Suprapubic skin (tissue), 4 donors: ENCODE data around the gene ROPN1L. TPM values are rescaled to one million over a fixed set of nuclear protein-coding genes. Genes with fewer than 3 reads are reported as not detected.

Experiments used
- DNase-seq, 2 donors: peaks; one replicate each; pipeline ENCODE4 v3.0.0-alpha.2; 2019; ENCODE audit warnings: low spot score in 2 of 2
- H3K27ac ChIP-seq: fragments of 200-600 bp; sonication (generic); one replicate; pipeline ENCODE4 v1.5.1; 2019
- H3K27me3 ChIP-seq: fragments of 200-600 bp; sonication (generic); one replicate; pipeline ENCODE4 v1.5.1; 2019
- H3K36me3 ChIP-seq: fragments of 200-600 bp; sonication (generic); one replicate; pipeline ENCODE4 v1.5.1; 2019
- H3K4me1 ChIP-seq: fragments of 200-600 bp; sonication (generic); one replicate; pipeline ENCODE4 v1.5.1; 2019
- H3K4me3 ChIP-seq: fragments of 200-600 bp; sonication (generic); one replicate; pipeline ENCODE4 v1.5.1; 2019; ENCODE audit warnings: mild to moderate bottlenecking
- H3K9me3 ChIP-seq: fragments of 200-600 bp; sonication (generic); one replicate; pipeline ENCODE4 v1.5.1; 2019
- EP300 ChIP-seq: sonication (generic); formaldehyde crosslinking; IDR thresholded peaks from one replicate; pipeline ENCODE4 v1.6.1; 2017; ENCODE audit warnings: antibody characterized with exemption
- POLR2A ChIP-seq, 2 donors: fragments of 450-650 bp; IDR thresholded peaks; one replicate each; pipeline ENCODE4 v1.6.1; 2017; ENCODE audit warnings: antibody characterized with exemption in 2 of 2, mild to moderate bottlenecking in 2 of 2, moderate library complexity in 2 of 2
- POLR2AphosphoS5 ChIP-seq, 3 donors: sonication (generic); formaldehyde crosslinking; IDR thresholded peaks; one replicate each; pipeline ENCODE4 v1.6.1; 2017; ENCODE audit warnings: antibody characterized with exemption in 3 of 3
- whole genome bisulfite sequencing: methylation state at CpG from one replicate; pipeline ENCODE4 v1.1.5; 2018; 5-methylcytosine and 5-hydroxymethylcytosine counted together
- total RNA-seq, 4 donors: library from RNA; depleted of rRNA; stranded (reverse); fragments of >200 nt; gene quantifications; one replicate each; pipeline ENCODE4 v1.1.0, GENCODE V29; 2016
- TF ChIP-seq, protein P1 (sequence below), 2 donors: fragments of 200-600 bp in 1 of 2; fragments of 450-650 bp in 1 of 2; sonication (generic) in 1 of 2; IDR thresholded peaks; one replicate each; pipeline ENCODE4 v1.5.1; 2016 to 2019; ENCODE audit warnings: antibody characterized with exemption in 2 of 2, mild to moderate bottlenecking in 1 of 2, moderate library complexity in 1 of 2

Gene ROPN1L
- total RNA-seq, 4 donors from 2014 or later: 0.81 TPM; not detected in 3

GRCh38 chr5:10457682-10458574 lies 16.2 kb downstream of the ROPN1L start:
- Histone ChIP-seq H3K36me3 (no peaks in the 10 kb centered on the region), H3K4me1 (peaks cover 31% of the 10 kb centered on the region), H3K4me3 (no peak overlapping the region), H3K9me3 (no peaks in the 10 kb centered on the region), H3K27ac (no peak overlapping the region), H3K27me3 (no peaks in the 10 kb centered on the region)
- 68% methylated on average over 19 of the region's 23 CpGs for WGBS
- peak in 1 of 2 donors; percentile 54 for DNase-seq
- no peak for TF ChIP-seq POLR2AphosphoS5 (IDR thresholded peaks at IDR 0.05)
- TF ChIP-seq POLR2A (IDR thresholded peaks at IDR 0.05): no peak
- TF ChIP-seq EP300: no peak
- TF ChIP-seq, protein P1, sequence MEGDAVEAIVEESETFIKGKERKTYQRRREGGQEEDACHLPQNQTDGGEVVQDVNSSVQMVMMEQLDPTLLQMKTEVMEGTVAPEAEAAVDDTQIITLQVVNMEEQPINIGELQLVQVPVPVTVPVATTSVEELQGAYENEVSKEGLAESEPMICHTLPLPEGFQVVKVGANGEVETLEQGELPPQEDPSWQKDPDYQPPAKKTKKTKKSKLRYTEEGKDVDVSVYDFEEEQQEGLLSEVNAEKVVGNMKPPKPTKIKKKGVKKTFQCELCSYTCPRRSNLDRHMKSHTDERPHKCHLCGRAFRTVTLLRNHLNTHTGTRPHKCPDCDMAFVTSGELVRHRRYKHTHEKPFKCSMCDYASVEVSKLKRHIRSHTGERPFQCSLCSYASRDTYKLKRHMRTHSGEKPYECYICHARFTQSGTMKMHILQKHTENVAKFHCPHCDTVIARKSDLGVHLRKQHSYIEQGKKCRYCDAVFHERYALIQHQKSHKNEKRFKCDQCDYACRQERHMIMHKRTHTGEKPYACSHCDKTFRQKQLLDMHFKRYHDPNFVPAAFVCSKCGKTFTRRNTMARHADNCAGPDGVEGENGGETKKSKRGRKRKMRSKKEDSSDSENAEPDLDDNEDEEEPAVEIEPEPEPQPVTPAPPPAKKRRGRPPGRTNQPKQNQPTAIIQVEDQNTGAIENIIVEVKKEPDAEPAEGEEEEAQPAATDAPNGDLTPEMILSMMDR (IDR thresholded peaks at IDR 0.05): no peak

- H3K4me3 ChIP-seq: no peak overlapping the region
- H3K4me1 ChIP-seq: peaks cover 28% of the 10 kb centered on the region
- H3K27ac ChIP-seq: no peak overlapping the region
- WGBS: 87% methylated on average over 19 of the region's 19 CpGs
- peak in 1 of 2 donors; percentile 58 for DNase-seq
- no peaks in the 10 kb centered on the region for H3K9me3 ChIP-seq
- H3K36me3 ChIP-seq: no peaks in the 10 kb centered on the region
- H3K27me3 ChIP-seq: peaks cover 8% of the 10 kb centered on the region
- TF ChIP-seq POLR2AphosphoS5 (IDR thresholded peaks at IDR 0.05) (no peak), POLR2A (IDR thresholded peaks at IDR 0.05) (no peak), EP300 (no peak)
Observed at GRCh38 chr5:10459080-10460055, 17.7 kb downstream of the ROPN1L start.

DNA sequence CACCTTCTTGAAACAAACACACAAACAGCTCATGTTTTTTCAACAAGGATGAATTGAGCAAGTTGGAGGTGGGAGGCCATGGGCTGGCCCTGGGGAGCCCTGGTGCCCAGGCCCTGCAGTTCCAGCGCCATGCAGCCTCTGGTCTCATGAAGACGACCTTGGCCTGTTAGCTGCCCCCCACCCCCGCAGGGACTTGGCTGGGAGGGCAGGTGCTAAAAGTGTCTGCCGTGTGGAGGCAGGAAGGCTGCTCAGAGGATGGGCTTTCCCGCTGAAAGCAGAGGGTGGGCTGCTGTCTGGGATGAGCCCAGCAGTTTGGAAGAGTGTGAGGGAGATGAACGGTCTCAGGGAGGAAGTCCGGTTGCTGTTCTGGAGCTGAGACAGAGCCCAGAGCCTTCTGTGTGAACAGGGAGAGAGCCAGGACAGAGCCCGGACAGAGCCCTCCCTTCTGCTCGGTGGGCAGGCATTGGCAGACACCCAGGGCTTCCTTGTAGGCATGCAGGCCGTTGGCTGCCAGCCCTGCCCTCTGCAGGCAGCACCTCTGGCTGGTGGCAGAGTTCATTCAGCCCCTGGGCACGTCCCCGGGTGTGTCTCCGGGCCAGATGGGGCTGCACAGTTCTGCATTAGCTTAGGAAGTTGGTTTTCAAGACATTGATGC lies 18.7 kb downstream of the ROPN1L start:
- peaks cover 8% of the 10 kb centered on the region for H3K27me3 ChIP-seq
- peak in 1 of 2 donors; percentile 58 for DNase-seq
- WGBS: 33% methylated on average over 7 of the region's 13 CpGs
- peaks cover 19% of the 10 kb centered on the region for H3K4me1 ChIP-seq
- no peak overlapping the region for H3K27ac ChIP-seq
- no peaks in the 10 kb centered on the region for H3K36me3 ChIP-seq
- TF ChIP-seq EP300: no peak
- no peak for TF ChIP-seq POLR2AphosphoS5 (IDR thresholded peaks at IDR 0.05)
- TF ChIP-seq, protein P1 (IDR thresholded peaks at IDR 0.05): no peak
- no peak for TF ChIP-seq POLR2A (IDR thresholded peaks at IDR 0.05)
- no peaks in the 10 kb centered on the region for H3K9me3 ChIP-seq
- no peak overlapping the region for H3K4me3 ChIP-seq

DNA sequence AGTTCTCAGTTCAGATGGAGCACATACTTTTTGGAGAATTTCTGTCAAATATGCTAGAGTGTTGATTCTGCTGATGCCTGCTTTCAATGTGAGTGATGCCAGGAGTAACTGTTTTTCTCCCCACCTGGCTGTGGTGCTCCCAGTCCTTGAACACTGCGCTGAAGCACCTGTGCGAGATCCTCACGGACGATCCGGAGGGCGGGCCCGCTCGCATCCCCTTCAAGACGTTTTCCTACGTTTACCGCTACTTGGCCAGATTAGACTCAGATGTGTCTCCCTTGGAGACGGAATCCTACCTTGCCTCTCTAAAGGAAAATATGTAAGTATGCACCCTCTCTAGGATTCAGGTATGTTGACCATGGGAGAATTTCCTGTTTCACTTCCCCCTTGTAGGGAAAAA lies 19.4 kb downstream of the ROPN1L start:
- Histone ChIP-seq H3K27me3 (peaks cover 8% of the 10 kb centered on the region), H3K9me3 (no peaks in the 10 kb centered on the region), H3K4me3 (no peak overlapping the region), H3K27ac (no peak overlapping the region), H3K4me1 (peaks cover 19% of the 10 kb centered on the region), H3K36me3 (no peaks in the 10 kb centered on the region)
- WGBS: 94% methylated on average over 12 of the region's 12 CpGs
- DNase-seq: peak in 1 of 2 donors; percentile 56
- TF ChIP-seq POLR2AphosphoS5 (IDR thresholded peaks at IDR 0.05): no peak
- no peak for TF ChIP-seq EP300
- TF ChIP-seq POLR2A (IDR thresholded peaks at IDR 0.05): no peak
- TF ChIP-seq, protein P1 (IDR thresholded peaks at IDR 0.05): no peak

DNA sequence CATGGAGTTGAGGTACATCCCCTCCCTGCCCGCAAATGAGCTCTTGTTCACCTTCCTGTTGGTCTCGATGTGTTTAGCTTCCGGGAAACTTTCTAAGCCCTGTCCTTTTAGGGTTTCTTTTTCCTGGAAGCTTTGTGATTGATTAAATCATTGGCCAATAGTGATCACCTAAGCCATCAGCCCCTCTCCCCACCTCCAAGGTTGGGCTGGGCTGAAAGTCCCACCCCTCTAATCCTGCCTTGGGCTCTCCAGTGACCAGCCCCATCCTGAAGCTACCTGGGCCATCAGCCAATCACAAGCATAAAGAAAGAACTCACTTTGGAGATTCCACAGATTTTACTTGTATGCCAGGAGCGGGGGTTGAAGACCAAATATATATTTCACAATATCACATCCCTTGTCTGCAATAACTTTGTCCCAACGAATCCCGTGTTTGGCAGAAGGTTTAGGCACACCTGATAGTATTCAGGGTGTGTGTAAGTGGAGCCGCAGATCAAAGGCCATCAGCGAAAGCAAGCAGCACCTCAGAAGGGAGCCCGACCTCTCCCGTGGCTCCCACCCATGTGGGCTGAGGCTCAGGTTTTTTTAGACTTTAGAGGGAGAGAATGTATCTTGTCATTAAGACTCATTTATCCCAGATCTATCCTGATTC lies 20.4 kb downstream of the ROPN1L start:
- Histone ChIP-seq H3K9me3 (no peaks in the 10 kb centered on the region), H3K36me3 (no peaks in the 10 kb centered on the region), H3K4me3 (no peak overlapping the region), H3K27me3 (peaks cover 8% of the 10 kb centered on the region), H3K4me1 (peaks cover 12% of the 10 kb centered on the region), H3K27ac (no peak overlapping the region)
- DNase-seq: no peak
- 65% methylated on average over 10 of the region's 10 CpGs for WGBS
- no peak for TF ChIP-seq POLR2A (IDR thresholded peaks at IDR 0.05)
- TF ChIP-seq, protein P1 (IDR thresholded peaks at IDR 0.05): no peak
- TF ChIP-seq EP300: no peak
- TF ChIP-seq POLR2AphosphoS5 (IDR thresholded peaks at IDR 0.05): no peak
